GM12878 (cell line): Measurements from ENCODE around the gene PTGR1. TPM values are rescaled to one million over a fixed set of nuclear protein-coding genes. Genes with fewer than 3 reads are reported as not detected.

Experiments
- ATAC-seq: fragments of 200-7000 bp; cut with Tn5 transposase; 3 replicates; pipeline ENCODE4 v1.9.1; 2020; ENCODE audit warnings: mild to moderate bottlenecking, moderate library complexity
- BruUV-seq: library from RNA; stranded (reverse); fragments of 400-500 nt; replicated peaks from 2 replicates; lab custom pipeline; 2021; lab: Mats Ljungman, UMichigan
- CTCF ChIA-PET: fragments of 300-600 bp; sonication (Branson Sonifier 250); formaldehyde crosslinking; extraction: SDS; loops from one replicate; lab custom pipeline; 2021; ENCODE audit warnings: inconsistent platforms; lab: Yijun Ruan, JAX
- POLR2A ChIA-PET: fragments of 350-600 bp; formaldehyde crosslinking; extraction: SDS; loops from one replicate; lab custom pipeline; 2021; ENCODE audit warnings: inconsistent platforms; lab: Charles Lee
- RAD21 ChIA-PET: fragments of 300-600 bp; sonication (Branson Sonifier 250); formaldehyde crosslinking; loops from one replicate; lab custom pipeline; 2023; ENCODE audit warnings: antibody characterized with exemption; ENCODE audit not compliant: unreplicated experiment; lab: Charles Lee
- SMC1A ChIA-PET: fragments of 300-600 bp; sonication (Branson Sonifier 250); formaldehyde crosslinking; loops from one replicate; lab custom pipeline; 2023; ENCODE audit not compliant: unreplicated experiment, uncharacterized antibody; lab: Charles Lee
- DNase-seq: peaks from one replicate; pipeline ENCODE4 v3.0.0-alpha.2; 2011; ENCODE audit warnings: low read depth, low spot score
- FAIRE-seq: peaks from 3 replicates; lab custom pipeline; 2011; peaks lifted over from hg19 to GRCh38; lab: Jason Lieb, UNC
- H2AFZ ChIP-seq: 2 replicates; pipeline ENCODE4 v1.6.0; 2011; ENCODE audit warnings: low read depth, low read length, control low read depth; ENCODE audit not compliant: control insufficient read depth
- H3K27ac ChIP-seq: 2 replicates; pipeline ENCODE4 v1.5.1; 2011; ENCODE audit warnings: control low read depth; ENCODE audit not compliant: control insufficient read depth, insufficient read depth
- H3K27me3 ChIP-seq, 2 experiments: replicated peaks in 1 of 2; 2 replicates each; pipeline versions ENCODE4 v1.6.0 to v1.6.1; 2011; ENCODE audit warnings: low read length in 1 of 2; ENCODE audit not compliant: control insufficient read depth in 2 of 2, insufficient read depth in 2 of 2
- H3K36me3 ChIP-seq, 2 experiments: 2 replicates each; pipeline ENCODE4 v1.5.1; 2011; ENCODE audit warnings: low read length in 1 of 2; ENCODE audit not compliant: control insufficient read depth in 2 of 2, insufficient read depth in 2 of 2
- H3K4me1 ChIP-seq: 2 replicates; pipeline ENCODE4 v1.6.1; 2011; ENCODE audit warnings: mild to moderate bottlenecking, low read length, moderate library complexity, mixed read lengths; ENCODE audit not compliant: control insufficient read depth, insufficient read depth
- H3K4me2 ChIP-seq: 2 replicates; pipeline ENCODE4 v1.6.0; 2011; ENCODE audit warnings: control low read depth; ENCODE audit not compliant: control insufficient read depth, insufficient read depth
- H3K4me3 ChIP-seq: fragments of 200-600 bp; sonication (generic); 2 replicates; pipeline ENCODE4 v1.5.1; 2016
- H3K79me2 ChIP-seq: 2 replicates; pipeline ENCODE4 v1.6.0; 2011; ENCODE audit warnings: low read length; ENCODE audit not compliant: control insufficient read depth, insufficient read depth
- H3K9ac ChIP-seq: 2 replicates; pipeline ENCODE4 v1.8.0; 2011; ENCODE audit warnings: low read length, control low read depth, mixed read lengths; ENCODE audit not compliant: control insufficient read depth, insufficient read depth
- H3K9me3 ChIP-seq: replicated peaks from 3 replicates; pipeline ENCODE4 v1.5.1; 2011; ENCODE audit warnings: mild to moderate bottlenecking, low read length; ENCODE audit not compliant: control insufficient read depth, insufficient read depth
- H4K20me1 ChIP-seq: 2 replicates; pipeline ENCODE4 v1.6.0; 2011; ENCODE audit not compliant: control insufficient read depth, insufficient read depth
- ATF2 ChIP-seq: IDR thresholded peaks from 2 replicates; pipeline ENCODE4 v1.6.1; 2012; ENCODE audit warnings: low read length, inconsistent platforms
- CREM ChIP-seq: IDR thresholded peaks from 2 replicates; pipeline ENCODE4 v1.6.1; 2014; ENCODE audit warnings: antibody characterized with exemption, low read depth
- FOS ChIP-seq: IDR thresholded peaks from 3 replicates; pipeline ENCODE4 v1.6.1; 2011; ENCODE audit warnings: borderline replicate concordance; ENCODE audit not compliant: insufficient read length; ENCODE audit errors: extremely low read depth
- HCFC1 ChIP-seq: fragments of 150-350 bp; IDR thresholded peaks from 2 replicates; pipeline ENCODE4 v1.6.1; 2014; ENCODE audit warnings: low read length
- HDAC6 ChIP-seq: fragments of 200-600 bp; sonication (generic); IDR thresholded peaks from one replicate; pipeline ENCODE4 v1.8.0; 2017; ENCODE audit warnings: antibody characterized with exemption; ENCODE audit not compliant: unreplicated experiment
- JUND ChIP-seq: IDR thresholded peaks from 2 replicates; pipeline ENCODE4 v1.6.1; 2012; ENCODE audit warnings: low read depth, mild to moderate bottlenecking, low read length, improper control_type of control experiment, moderate library complexity
- MEF2B ChIP-seq: fragments of 450-650 bp; IDR thresholded peaks from 2 replicates; pipeline ENCODE4 v1.6.1; 2018; ENCODE audit warnings: mild to moderate bottlenecking, moderate library complexity; ENCODE audit not compliant: partially characterized antibody, poor library complexity, severe bottlenecking
- MTA2 ChIP-seq: fragments of 450-650 bp; IDR thresholded peaks from 2 replicates; pipeline ENCODE4 v1.6.1; 2016; ENCODE audit warnings: low read depth, mild to moderate bottlenecking, moderate library complexity
- MYC ChIP-seq: IDR thresholded peaks from 2 replicates; pipeline ENCODE4 v1.6.1; 2011; ENCODE audit warnings: mild to moderate bottlenecking, low read length, moderate library complexity, inconsistent platforms; ENCODE audit not compliant: insufficient read depth, insufficient replicate concordance, insufficient read length, severe bottlenecking
- NBN ChIP-seq: fragments of 450-650 bp; IDR thresholded peaks from 2 replicates; pipeline ENCODE4 v1.6.1; 2016
- NFIC ChIP-seq: IDR thresholded peaks from 2 replicates; pipeline ENCODE4 v1.6.1; 2012; ENCODE audit warnings: low read depth, mild to moderate bottlenecking, inconsistent platforms, low read length, moderate library complexity
- NR2C2 ChIP-seq: IDR thresholded peaks from 2 replicates; pipeline ENCODE4 v1.6.1; 2011; ENCODE audit warnings: borderline replicate concordance, low read depth; ENCODE audit not compliant: control insufficient read depth, insufficient read length
- PAX8 ChIP-seq: fragments of 450-650 bp; IDR thresholded peaks from 2 replicates; pipeline ENCODE4 v1.6.1; 2017; ENCODE audit warnings: mild to moderate bottlenecking, moderate library complexity
- SPI1 ChIP-seq: IDR thresholded peaks from 2 replicates; pipeline ENCODE4 v1.6.1; 2011; ENCODE audit warnings: low read depth, mild to moderate bottlenecking, low read length, moderate library complexity, borderline replicate concordance; ENCODE audit not compliant: insufficient read depth
- SREBF1 ChIP-seq: IDR thresholded peaks from 2 replicates; pipeline ENCODE4 v1.6.1; 2012; ENCODE audit warnings: mild to moderate bottlenecking, low read length
- SUPT20H ChIP-seq: IDR thresholded peaks from 2 replicates; pipeline ENCODE4 v1.6.1; 2011; ENCODE audit warnings: low read depth, mild to moderate bottlenecking, low read length, moderate library complexity, borderline replicate concordance; ENCODE audit not compliant: control insufficient read depth
- WRNIP1 ChIP-seq: IDR thresholded peaks from 2 replicates; pipeline ENCODE4 v1.6.1; 2011; ENCODE audit warnings: low read depth, low read length, improper control_type of control experiment, borderline replicate concordance
- whole genome bisulfite sequencing: methylation state at CpG from one replicate; pipeline ENCODE4 v1.1.6; 2016; ENCODE audit warnings: low lambda C conversion rate; ENCODE audit not compliant: insufficient replicate concordance, insufficient coverage; ENCODE audit errors: missing lambda C conversion rate; 5-methylcytosine and 5-hydroxymethylcytosine counted together
- in situ Hi-C: fragments of 300-500 bp; cut with MboI; formaldehyde crosslinking; loops from 9 replicates; pipeline ENCODE4 v1.14.3; 2018; ENCODE audit warnings: mixed read lengths
- intact Hi-C: fragments of 100-400 bp; cut with micrococcal nuclease; formaldehyde crosslinking; loops from one replicate; pipeline ENCODE4 v1.14.2; 2022; ENCODE audit not compliant: unreplicated experiment
- polyA plus RNA-seq, 11 experiments: library from polyadenylated mRNA; depleted of rRNA in 4 of 11; unstranded in 6 of 11; stranded (reverse) in 5 of 11; fragments of >200 nt; fragmentation: Nextera tagmentation in 4 of 11; fragmentation: Illumina TruSeq in 1 of 11; extraction: Ambion mirVana in 4 of 11; extraction: Trizol in 1 of 11; gene quantifications; 1 replicate in 1 of 11; 2 replicates in 10 of 11; pipeline versions ENCODE4 v1.2.1 to v1.2.3, GENCODE V29; 2011 to 2016; ENCODE audit warnings: inconsistent platforms in 2 of 11, missing spikeins in 2 of 11, low read depth in 1 of 11
- total RNA-seq, 4 experiments: library from RNA; depleted of rRNA in 3 of 4; stranded (reverse); fragments of >200 nt in 3 of 4; fragmentation: Illumina TruSeq in 1 of 4; extraction: Trizol in 1 of 4; gene quantifications; 2 replicates each; pipeline versions ENCODE4 v1.2.1 to v1.2.3, GENCODE V29; 2013 to 2021
- TF ChIP-seq, protein P1 (sequence below): IDR thresholded peaks from 2 replicates; pipeline ENCODE4 v1.6.1; 2012; ENCODE audit warnings: low read depth, low read length, improper control_type of control experiment
- TF ChIP-seq, protein P2 (sequence below): fragments of 450-650 bp; IDR thresholded peaks from 2 replicates; pipeline ENCODE4 v1.6.1; 2016; ENCODE audit warnings: mild to moderate bottlenecking

The PTGR1 gene
- total and polyA plus RNA-seq, 10 of the 15 experiments (the other 5 are each of a cell fraction or from before 2014, with no cell fraction given): 0.12 to 6.3 (median 2.8) TPM

- TF ChIP-seq SUPT20H (no peak), NR2C2 (no peak), NBN (no peak), ATF2 (no peak)
These were observed 29.0 kb upstream of the PTGR1 start (continued) for GRCh38 chr9:111628411-111628810.

DNA sequence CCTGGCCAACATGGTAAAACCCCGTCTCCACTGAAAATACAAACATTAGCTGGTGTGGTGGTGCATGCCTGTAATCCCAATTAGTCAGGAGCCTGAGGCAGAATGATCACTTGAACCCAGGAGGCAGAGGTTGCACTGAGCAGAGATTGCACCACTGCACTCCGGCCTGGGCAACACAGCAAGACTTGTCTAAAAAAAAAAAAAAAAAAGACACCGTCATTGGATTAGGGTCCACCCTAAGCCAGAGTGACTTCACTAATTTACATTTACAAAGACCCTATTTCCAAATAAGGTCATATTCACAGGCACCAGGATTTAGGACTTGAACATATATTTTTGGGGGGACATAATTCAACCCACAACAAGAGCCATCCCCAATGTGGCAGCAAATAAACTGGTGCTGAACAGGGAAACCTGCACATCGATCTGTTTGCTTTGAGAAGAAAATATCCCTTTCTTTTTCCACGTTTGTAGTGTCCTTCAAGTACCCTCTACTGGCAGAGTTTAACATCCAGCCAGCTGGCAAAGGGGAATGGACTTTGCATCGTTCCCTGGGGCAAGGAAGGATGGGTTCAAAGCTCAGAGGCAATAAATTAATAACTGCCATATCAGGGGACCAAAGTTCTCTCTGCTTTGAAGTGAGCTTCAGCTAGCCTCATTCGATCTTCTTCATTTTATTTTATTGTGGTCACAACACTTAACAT lies 28.0 kb upstream of the PTGR1 start:
- Histone ChIP-seq H3K27me3 (no peaks in the 10 kb centered on the region), H3K4me3 (no peak overlapping the region), H3K9ac (no peak overlapping the region), H2AFZ (no peak overlapping the region), H3K9me3 (no peaks in the 10 kb centered on the region), H3K79me2 (peaks cover 12% of the 10 kb centered on the region), H3K27ac (no peak overlapping the region), H3K4me2 (no peak overlapping the region), H3K4me1 (no peaks in the 10 kb centered on the region), H4K20me1 (no peaks in the 10 kb centered on the region), H3K36me3 (no peaks in the 10 kb centered on the region)
- no peak for FAIRE-seq
- ChIA-PET CTCF (no interaction called here), SMC1A (no interaction called here), RAD21 (interaction anchor here (0.9 kb wide), 1 partner anchor 448 kb away, joined by 3 read pairs; no protein-coding TSS in a partner anchor), POLR2A (no interaction called here)
- no peak for ATAC-seq
- WGBS: 60% methylated on average over 7 of the region's 7 CpGs
- in situ Hi-C loops: no loop called here
- intact Hi-C loops: no loop called here
- no peak for DNase-seq
- BruUV-seq: no TSS peak
- no peak for TF ChIP-seq NR2C2
- TF ChIP-seq CREM: no peak
- no peak for TF ChIP-seq ATF2
- no peak for TF ChIP-seq MYC
- TF ChIP-seq, protein P1, sequence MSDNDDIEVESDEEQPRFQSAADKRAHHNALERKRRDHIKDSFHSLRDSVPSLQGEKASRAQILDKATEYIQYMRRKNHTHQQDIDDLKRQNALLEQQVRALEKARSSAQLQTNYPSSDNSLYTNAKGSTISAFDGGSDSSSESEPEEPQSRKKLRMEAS: no peak
- TF ChIP-seq HCFC1: no peak
- TF ChIP-seq PAX8: no peak
- TF ChIP-seq SREBF1: no peak
- TF ChIP-seq HDAC6: no peak
- TF ChIP-seq MTA2: no peak
- TF ChIP-seq, protein P2, sequence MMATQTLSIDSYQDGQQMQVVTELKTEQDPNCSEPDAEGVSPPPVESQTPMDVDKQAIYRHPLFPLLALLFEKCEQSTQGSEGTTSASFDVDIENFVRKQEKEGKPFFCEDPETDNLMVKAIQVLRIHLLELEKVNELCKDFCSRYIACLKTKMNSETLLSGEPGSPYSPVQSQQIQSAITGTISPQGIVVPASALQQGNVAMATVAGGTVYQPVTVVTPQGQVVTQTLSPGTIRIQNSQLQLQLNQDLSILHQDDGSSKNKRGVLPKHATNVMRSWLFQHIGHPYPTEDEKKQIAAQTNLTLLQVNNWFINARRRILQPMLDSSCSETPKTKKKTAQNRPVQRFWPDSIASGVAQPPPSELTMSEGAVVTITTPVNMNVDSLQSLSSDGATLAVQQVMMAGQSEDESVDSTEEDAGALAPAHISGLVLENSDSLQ: no peak
- TF ChIP-seq NFIC: no peak
- no peak for TF ChIP-seq FOS
- no peak for TF ChIP-seq MEF2B
- no peak for TF ChIP-seq WRNIP1
- no peak for TF ChIP-seq SPI1
- TF ChIP-seq JUND: no peak
